ENCODE results near the gene DTYMK.

- TF ChIP-seq CTCF (tag by site-specific recombination; IDR thresholded peaks at IDR 0.05): no peak
- no peak for TF ChIP-seq PATZ1 (tag by site-specific recombination; IDR thresholded peaks at IDR 0.05)
Observed at GRCh38 chr2:241719093-241719492, 32.5 kb upstream of the DTYMK start.
